SK-N-SH treated with all-trans-retinoic acid at 6 μM for 48 hours (cell line): ENCODE measurements around the gene LIMK2.

Experiments
- ARNTL ChIP-seq: fragments of 450-650 bp; formaldehyde crosslinking; IDR thresholded peaks from 2 replicates; pipeline ENCODE4 v1.5.0; 2020; ENCODE audit warnings: low read depth, mild to moderate bottlenecking, moderate library complexity, borderline replicate concordance
- BACH2 ChIP-seq: fragments of 250-450 bp; sonication (Bioruptor Pico); IDR thresholded peaks from 2 replicates; pipeline ENCODE4 v1.9.0; 2021; ENCODE audit warnings: mild to moderate bottlenecking, borderline replicate concordance
- ESRRG ChIP-seq: fragments of 250-450 bp; sonication (Bioruptor Pico); IDR thresholded peaks from 2 replicates; pipeline ENCODE4 v1.6.1; 2021; ENCODE audit warnings: mild to moderate bottlenecking
- OSR1 ChIP-seq: fragments of 250-450 bp; sonication (Bioruptor Pico); IDR thresholded peaks from 2 replicates; pipeline ENCODE4 v1.8.0; 2022; ENCODE audit warnings: moderate library complexity, mild to moderate bottlenecking, inconsistent platforms
- PPARA ChIP-seq: fragments of 250-450 bp; sonication (Bioruptor Pico); IDR thresholded peaks from 2 replicates; pipeline ENCODE4 v1.5.0; 2020; ENCODE audit warnings: mild to moderate bottlenecking, borderline replicate concordance
- RARB ChIP-seq: fragments of 250-450 bp; sonication (Bioruptor Pico); IDR thresholded peaks from 2 replicates; pipeline ENCODE4 v1.8.0; 2021; ENCODE audit warnings: mild to moderate bottlenecking, moderate library complexity
- SNAI2 ChIP-seq: fragments of 250-450 bp; sonication (Bioruptor Pico); IDR thresholded peaks from 2 replicates; pipeline ENCODE4 v1.5.0; 2020; ENCODE audit warnings: mild to moderate bottlenecking, moderate library complexity
- TOX ChIP-seq: fragments of 250-450 bp; sonication (Bioruptor Pico); IDR thresholded peaks from 2 replicates; pipeline ENCODE4 v1.8.0; 2021; ENCODE audit warnings: mild to moderate bottlenecking, moderate library complexity, borderline replicate concordance
- ZFP30 ChIP-seq: fragments of 450-650 bp; formaldehyde crosslinking; IDR thresholded peaks from 2 replicates; pipeline ENCODE4 v1.5.0; 2022; ENCODE audit warnings: mild to moderate bottlenecking, moderate library complexity
- ZNF70 ChIP-seq: fragments of 450-650 bp; formaldehyde crosslinking; IDR thresholded peaks from 2 replicates; pipeline ENCODE4 v1.5.0; 2020; ENCODE audit warnings: mild to moderate bottlenecking, moderate library complexity
- TF ChIP-seq, protein P1 (sequence below): fragments of 250-450 bp; sonication (Bioruptor Pico); IDR thresholded peaks from 2 replicates; pipeline ENCODE4 v1.8.0; 2021; ENCODE audit warnings: low read depth, mild to moderate bottlenecking, moderate library complexity, borderline replicate concordance
- TF ChIP-seq, protein P2 (sequence below): fragments of 250-450 bp; sonication (Bioruptor Pico); IDR thresholded peaks from 2 replicates; pipeline ENCODE4 v1.5.1; 2020; ENCODE audit warnings: low read depth, mild to moderate bottlenecking, moderate library complexity
- TF ChIP-seq, protein P3 (sequence below): fragments of 250-450 bp; sonication (Bioruptor Pico); IDR thresholded peaks from 2 replicates; pipeline ENCODE4 v1.5.1; 2021; ENCODE audit warnings: mild to moderate bottlenecking, moderate library complexity
- TF ChIP-seq, protein P4 (sequence below): fragments of 250-450 bp; sonication (Bioruptor Pico); IDR thresholded peaks from 2 replicates; pipeline ENCODE4 v1.8.0; 2020; ENCODE audit warnings: mild to moderate bottlenecking, moderate library complexity, borderline replicate concordance

DNA sequence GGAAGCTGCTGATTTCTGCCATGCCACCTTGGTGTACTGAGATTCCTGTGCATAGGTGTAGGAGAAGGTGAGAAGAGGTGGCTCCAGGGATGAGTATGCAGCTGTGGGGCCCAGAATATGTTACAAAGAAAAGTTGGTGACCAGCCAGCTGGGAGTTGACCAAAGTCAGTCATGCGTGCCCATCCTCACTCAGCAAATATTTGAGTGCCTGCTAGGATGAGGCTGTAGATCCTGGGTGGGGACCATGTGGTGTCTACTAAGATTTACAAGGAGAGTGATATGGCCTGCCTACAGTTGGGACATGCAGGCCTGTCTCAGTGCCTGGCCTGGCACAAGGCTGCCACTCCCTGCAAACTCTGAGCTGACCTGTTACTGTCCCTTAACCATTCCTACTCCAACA is 32.8 kb upstream of the LIMK2 start:
- TF ChIP-seq PPARA (no peak), ESRRG (CRISPR knock-in tag) (no peak), SNAI2 (CRISPR knock-in tag) (no peak), OSR1 (CRISPR knock-in tag) (no peak), ARNTL (no peak), TOX (no peak), BACH2 (CRISPR knock-in tag) (no peak), RARB (CRISPR knock-in tag) (no peak), ZNF70 (CRISPR knock-in tag) (no peak), ZFP30 (CRISPR knock-in tag) (no peak)
- TF ChIP-seq, protein P1, sequence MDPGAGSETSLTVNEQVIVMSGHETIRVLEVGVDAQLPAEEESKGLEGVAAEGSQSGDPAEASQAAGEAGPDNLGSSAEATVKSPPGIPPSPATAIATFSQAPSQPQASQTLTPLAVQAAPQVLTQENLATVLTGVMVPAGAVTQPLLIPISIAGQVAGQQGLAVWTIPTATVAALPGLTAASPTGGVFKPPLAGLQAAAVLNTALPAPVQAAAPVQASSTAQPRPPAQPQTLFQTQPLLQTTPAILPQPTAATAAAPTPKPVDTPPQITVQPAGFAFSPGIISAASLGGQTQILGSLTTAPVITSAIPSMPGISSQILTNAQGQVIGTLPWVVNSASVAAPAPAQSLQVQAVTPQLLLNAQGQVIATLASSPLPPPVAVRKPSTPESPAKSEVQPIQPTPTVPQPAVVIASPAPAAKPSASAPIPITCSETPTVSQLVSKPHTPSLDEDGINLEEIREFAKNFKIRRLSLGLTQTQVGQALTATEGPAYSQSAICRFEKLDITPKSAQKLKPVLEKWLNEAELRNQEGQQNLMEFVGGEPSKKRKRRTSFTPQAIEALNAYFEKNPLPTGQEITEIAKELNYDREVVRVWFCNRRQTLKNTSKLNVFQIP (CRISPR knock-in tag) = no peak
- TF ChIP-seq, protein P2, sequence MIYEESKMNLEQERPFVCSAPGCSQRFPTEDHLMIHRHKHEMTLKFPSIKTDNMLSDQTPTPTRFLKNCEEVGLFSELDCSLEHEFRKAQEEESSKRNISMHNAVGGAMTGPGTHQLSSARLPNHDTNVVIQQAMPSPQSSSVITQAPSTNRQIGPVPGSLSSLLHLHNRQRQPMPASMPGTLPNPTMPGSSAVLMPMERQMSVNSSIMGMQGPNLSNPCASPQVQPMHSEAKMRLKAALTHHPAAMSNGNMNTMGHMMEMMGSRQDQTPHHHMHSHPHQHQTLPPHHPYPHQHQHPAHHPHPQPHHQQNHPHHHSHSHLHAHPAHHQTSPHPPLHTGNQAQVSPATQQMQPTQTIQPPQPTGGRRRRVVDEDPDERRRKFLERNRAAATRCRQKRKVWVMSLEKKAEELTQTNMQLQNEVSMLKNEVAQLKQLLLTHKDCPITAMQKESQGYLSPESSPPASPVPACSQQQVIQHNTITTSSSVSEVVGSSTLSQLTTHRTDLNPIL (CRISPR knock-in tag) = no peak
- TF ChIP-seq, protein P3, sequence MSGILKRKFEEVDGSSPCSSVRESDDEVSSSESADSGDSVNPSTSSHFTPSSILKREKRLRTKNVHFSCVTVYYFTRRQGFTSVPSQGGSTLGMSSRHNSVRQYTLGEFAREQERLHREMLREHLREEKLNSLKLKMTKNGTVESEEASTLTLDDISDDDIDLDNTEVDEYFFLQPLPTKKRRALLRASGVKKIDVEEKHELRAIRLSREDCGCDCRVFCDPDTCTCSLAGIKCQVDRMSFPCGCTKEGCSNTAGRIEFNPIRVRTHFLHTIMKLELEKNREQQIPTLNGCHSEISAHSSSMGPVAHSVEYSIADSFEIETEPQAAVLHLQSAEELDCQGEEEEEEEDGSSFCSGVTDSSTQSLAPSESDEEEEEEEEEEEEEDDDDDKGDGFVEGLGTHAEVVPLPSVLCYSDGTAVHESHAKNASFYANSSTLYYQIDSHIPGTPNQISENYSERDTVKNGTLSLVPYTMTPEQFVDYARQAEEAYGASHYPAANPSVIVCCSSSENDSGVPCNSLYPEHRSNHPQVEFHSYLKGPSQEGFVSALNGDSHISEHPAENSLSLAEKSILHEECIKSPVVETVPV = no peak
- TF ChIP-seq, protein P4, sequence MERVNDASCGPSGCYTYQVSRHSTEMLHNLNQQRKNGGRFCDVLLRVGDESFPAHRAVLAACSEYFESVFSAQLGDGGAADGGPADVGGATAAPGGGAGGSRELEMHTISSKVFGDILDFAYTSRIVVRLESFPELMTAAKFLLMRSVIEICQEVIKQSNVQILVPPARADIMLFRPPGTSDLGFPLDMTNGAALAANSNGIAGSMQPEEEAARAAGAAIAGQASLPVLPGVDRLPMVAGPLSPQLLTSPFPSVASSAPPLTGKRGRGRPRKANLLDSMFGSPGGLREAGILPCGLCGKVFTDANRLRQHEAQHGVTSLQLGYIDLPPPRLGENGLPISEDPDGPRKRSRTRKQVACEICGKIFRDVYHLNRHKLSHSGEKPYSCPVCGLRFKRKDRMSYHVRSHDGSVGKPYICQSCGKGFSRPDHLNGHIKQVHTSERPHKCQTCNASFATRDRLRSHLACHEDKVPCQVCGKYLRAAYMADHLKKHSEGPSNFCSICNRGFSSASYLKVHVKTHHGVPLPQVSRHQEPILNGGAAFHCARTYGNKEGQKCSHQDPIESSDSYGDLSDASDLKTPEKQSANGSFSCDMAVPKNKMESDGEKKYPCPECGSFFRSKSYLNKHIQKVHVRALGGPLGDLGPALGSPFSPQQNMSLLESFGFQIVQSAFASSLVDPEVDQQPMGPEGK (CRISPR knock-in tag) = no peak
